ENCODE measurements around the gene DVL2.

The DVL2 gene

GRCh38 chr17:7208754-7209460, 25.4 kb downstream of the DVL2 start:
- no peak for TF ChIP-seq JUND (IDR thresholded peaks at IDR 0.05; ENCODE audit: low read depth)
- in situ Hi-C loops (cut with HindIII; ENCODE audit: low pct_unique_long_range_greater_than_20kb, low sequenced_read_pairs): no loop called here
- no peak for DNase-seq (ENCODE audit: low read depth in 1 of 2, low spot score in 1 of 2)

DNA sequence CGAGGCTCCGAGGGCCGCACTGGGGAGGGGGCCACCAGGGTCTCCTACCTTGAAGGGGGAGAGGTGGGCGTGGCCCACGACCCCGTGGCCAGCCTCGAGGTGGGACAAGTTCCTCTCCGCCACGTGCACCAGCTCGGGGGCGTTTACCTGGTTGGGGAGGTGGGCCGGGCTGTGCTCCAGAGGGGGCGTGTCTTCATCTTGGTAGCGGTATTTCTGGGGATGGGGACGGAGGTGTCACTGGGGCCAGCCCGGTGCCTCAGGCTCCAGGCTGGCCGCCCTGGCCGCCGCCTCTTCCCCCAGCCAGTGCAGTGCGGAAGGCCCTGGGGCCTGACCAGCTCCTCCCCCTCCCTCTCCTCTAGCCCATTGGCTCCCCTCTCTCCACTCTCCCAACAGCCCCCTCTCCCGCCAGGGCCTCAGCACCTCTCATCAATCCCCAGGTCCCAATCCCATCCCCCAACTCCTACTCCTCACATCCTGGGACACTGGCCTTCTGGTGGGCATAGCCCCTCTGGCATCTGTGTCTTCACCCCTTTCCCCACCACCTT, 26.2 kb downstream of the DVL2 start:
- DNase-seq (ENCODE audit: low read depth in 1 of 2, low spot score in 1 of 2): no peak
- in situ Hi-C loops (cut with HindIII; ENCODE audit: low pct_unique_long_range_greater_than_20kb, low sequenced_read_pairs): no loop called here
- no peak for TF ChIP-seq JUND (IDR thresholded peaks at IDR 0.05; ENCODE audit: low read depth)

- no peak for DNase-seq (ENCODE audit: low read depth in 1 of 2, low spot score in 1 of 2)
- in situ Hi-C loops (cut with HindIII; ENCODE audit: low pct_unique_long_range_greater_than_20kb, low sequenced_read_pairs): no loop called here
- no peak for TF ChIP-seq JUND (IDR thresholded peaks at IDR 0.05; ENCODE audit: low read depth)
Measured at GRCh38 chr17:7207120-7208001, 27.0 kb downstream of the DVL2 start.

GRCh38 chr17:7205561-7205960, 28.8 kb downstream of the DVL2 start:
- no peak for TF ChIP-seq JUND (IDR thresholded peaks at IDR 0.05; ENCODE audit: low read depth)
- in situ Hi-C loops (cut with HindIII; ENCODE audit: low pct_unique_long_range_greater_than_20kb, low sequenced_read_pairs): no loop called here
- DNase-seq (ENCODE audit: low read depth in 1 of 2, low spot score in 1 of 2): no peak

DNA sequence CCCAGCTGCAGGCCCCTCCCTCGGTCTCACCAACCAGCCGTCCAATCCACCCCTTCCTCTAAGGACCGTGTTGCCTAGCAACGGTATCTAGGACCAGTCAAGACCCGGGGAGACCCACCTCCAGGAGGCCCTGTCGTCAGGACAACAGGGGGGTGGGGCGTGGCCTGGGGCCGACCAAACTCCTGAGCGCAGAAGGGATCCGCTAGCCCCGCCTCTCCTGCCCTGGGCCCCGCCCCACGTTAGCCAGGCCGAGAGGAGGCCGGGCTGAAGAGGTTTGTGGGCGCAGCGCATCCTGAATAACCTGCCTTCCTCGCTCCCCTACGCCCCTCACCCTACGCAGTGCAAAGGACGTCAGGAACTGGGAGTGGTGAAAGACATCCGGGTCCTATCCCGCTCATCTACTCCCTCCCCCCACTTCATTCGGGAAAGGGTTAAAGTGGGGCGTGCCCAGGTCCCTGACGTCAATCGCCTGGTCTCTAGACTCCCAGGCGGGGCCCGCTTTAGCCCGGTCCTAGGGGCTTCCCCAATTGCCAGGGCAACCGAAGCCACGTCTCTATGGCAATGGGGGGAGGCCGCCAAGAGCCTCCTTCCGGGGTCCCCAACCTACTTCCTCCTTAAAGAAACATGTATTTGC, 29.4 kb downstream of the DVL2 start:
- in situ Hi-C loops (cut with HindIII; ENCODE audit: low pct_unique_long_range_greater_than_20kb, low sequenced_read_pairs): no loop called here
- DNase-seq (ENCODE audit: low read depth in 1 of 2, low spot score in 1 of 2): no peak

DNA sequence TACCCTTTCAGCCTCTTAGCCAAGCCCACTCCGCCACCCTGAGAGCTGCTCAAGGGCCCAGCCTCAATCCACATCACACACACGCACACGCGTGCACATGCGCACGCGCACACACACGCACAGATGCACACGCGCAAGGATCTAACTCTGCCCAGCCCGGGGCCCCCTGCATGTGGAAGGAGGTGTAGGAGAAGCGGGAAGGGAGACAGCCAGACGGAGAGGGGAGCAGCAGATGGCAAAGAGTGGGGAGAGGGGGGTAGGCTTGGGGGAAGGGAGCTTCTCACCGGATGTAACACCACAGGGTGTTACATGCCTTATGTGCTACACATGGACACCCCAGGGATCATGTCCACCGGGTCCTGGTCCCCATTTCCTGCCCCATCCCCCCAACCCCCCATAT, 30.0 kb downstream of the DVL2 start:
- in situ Hi-C loops (cut with HindIII; ENCODE audit: low pct_unique_long_range_greater_than_20kb, low sequenced_read_pairs): no loop called here
- DNase-seq (ENCODE audit: low read depth in 1 of 2, low spot score in 1 of 2): no peak
- TF ChIP-seq JUND (IDR thresholded peaks at IDR 0.05; ENCODE audit: low read depth): no peak

More for the DNA sequence above, 29.4 kb downstream of the DVL2 start:
- TF ChIP-seq JUND (IDR thresholded peaks at IDR 0.05; ENCODE audit: low read depth): no peak

- TF ChIP-seq JUND (IDR thresholded peaks at IDR 0.05; ENCODE audit: low read depth): no peak
Measured at GRCh38 chr17:7203391-7203790, 30.9 kb downstream of the DVL2 start.

DNA sequence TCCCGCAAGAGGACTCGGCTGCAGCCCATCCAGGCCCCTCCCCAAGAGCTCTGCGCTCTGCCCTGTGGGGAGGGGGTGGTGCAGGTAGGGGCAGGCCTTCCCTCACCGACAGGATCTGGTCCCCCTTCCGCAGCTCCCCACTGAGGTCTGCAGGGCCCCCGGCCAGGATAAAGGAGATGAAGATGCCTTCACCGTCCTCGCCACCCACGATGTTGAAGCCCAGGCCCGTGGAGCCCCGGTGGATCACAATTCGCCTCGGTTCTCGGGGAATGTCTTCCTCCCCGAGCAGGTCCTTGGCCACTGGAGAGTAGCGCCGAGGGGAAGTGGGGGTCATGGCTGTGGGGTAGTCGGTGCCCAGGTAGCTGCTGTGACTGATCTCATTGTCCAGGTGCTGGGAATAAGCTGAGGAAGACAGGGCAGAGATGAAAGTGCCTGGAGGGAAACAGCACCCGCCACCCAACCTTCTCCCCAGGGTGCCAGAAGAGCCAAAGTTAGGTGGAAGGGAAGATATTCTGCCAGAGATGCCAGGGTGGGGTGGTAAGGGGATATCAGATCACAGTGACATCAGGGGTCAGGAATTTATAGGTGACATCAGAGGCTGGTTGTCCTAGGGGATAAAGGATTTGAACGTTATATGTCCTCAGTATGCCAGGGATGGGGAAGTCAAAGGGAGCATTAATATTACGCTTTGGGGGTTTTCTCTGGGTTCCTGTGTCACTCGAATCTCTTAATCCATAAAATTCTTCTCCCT, 37.5 kb downstream of the DVL2 start:
- TF ChIP-seq JUND (IDR thresholded peaks at IDR 0.05; ENCODE audit: low read depth): no peak
- in situ Hi-C loops (cut with HindIII; ENCODE audit: low pct_unique_long_range_greater_than_20kb, low sequenced_read_pairs): no loop called here
- no peak for DNase-seq (ENCODE audit: low read depth in 1 of 2, low spot score in 1 of 2)

More at GRCh38 chr17:7203391-7203790, 30.9 kb downstream of the DVL2 start:
- in situ Hi-C loops (cut with HindIII; ENCODE audit: low pct_unique_long_range_greater_than_20kb, low sequenced_read_pairs): no loop called here
- DNase-seq (ENCODE audit: low read depth in 1 of 2, low spot score in 1 of 2): no peak

DNA sequence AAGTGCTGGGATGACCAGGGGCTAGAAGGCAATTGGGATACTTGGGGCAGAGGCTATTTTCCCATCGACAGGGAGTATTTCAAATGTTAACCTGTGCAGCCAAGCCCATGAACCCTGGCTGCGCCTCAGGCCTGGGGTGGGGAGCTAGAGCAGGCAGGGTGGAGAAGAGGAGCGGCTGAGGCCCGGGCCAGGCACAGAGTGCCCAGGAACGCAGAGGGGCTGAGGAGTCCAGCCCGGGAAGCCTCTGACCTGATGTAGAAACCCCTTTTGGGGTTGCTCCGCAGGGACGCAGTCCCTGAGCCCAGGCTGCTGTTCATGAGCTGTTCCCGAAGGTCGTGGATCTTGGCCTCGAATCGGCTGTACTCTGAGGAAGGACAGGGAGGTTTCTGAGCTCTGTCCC, 38.3 kb downstream of the DVL2 start:
- no peak for TF ChIP-seq JUND (IDR thresholded peaks at IDR 0.05; ENCODE audit: low read depth)
- no peak for DNase-seq (ENCODE audit: low read depth in 1 of 2, low spot score in 1 of 2)
- in situ Hi-C loops (cut with HindIII; ENCODE audit: low pct_unique_long_range_greater_than_20kb, low sequenced_read_pairs): no loop called here

DNA sequence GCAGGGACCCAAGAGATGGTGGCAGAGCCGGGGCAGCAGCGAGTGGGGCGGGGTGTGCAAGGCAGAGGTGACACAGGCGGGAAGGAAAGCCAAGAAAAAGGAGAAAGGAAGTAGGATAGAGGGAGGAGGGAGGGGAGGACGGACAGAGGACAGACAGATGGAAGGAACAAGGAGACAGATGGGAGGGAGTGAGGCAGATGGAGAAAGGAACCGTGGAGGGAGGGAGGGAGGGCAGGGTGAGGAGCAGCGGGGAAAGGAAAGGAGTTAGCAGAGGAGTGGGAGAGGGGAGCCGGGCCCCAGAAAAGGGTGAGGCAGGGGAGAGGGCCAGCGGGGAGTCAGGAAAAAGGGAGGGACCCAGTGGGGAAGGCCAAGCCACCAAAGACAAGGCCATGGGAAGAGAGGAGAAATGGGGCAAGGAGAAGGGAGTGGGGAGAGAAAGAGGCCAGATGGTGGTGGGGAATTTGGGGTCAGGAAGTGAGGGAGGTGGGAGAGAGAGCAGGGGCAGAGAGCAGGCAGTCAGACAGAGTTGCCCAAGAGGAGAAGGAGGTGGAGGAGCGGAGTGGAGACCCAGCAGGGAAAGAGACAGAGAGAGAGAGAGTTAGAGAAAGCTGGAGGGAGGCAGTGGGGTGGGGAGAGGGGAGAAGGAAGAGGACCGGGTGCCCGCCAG, 41.9 kb downstream of the DVL2 start:
- in situ Hi-C loops (cut with HindIII; ENCODE audit: low pct_unique_long_range_greater_than_20kb, low sequenced_read_pairs): no loop called here
- no peak for TF ChIP-seq JUND (IDR thresholded peaks at IDR 0.05; ENCODE audit: low read depth)
- no peak for DNase-seq (ENCODE audit: low read depth in 1 of 2, low spot score in 1 of 2)

GRCh38 chr17:7191571-7192270, 42.6 kb downstream of the DVL2 start:
- DNase-seq (ENCODE audit: low read depth in 1 of 2, low spot score in 1 of 2): peak; percentile 46 to 59
- TF ChIP-seq JUND (IDR thresholded peaks at IDR 0.05; ENCODE audit: low read depth): no peak
- in situ Hi-C loops (cut with HindIII; ENCODE audit: low pct_unique_long_range_greater_than_20kb, low sequenced_read_pairs): no loop called here

Data from T47D (cell line).